Measurements from ENCODE around the gene THOC2. TPM values are rescaled to one million over a fixed set of nuclear protein-coding genes. Genes with fewer than 3 reads are reported as not detected.
"Not testable (repeated sequence)": the region's sequence is repeated elsewhere in the genome, so short reads cannot be mapped to it uniquely, and the experiment has no call there.

Gene THOC2
- total and polyA plus RNA-seq, 2 donors from 2014 or later: 18.8 to 66.6 TPM

DNA sequence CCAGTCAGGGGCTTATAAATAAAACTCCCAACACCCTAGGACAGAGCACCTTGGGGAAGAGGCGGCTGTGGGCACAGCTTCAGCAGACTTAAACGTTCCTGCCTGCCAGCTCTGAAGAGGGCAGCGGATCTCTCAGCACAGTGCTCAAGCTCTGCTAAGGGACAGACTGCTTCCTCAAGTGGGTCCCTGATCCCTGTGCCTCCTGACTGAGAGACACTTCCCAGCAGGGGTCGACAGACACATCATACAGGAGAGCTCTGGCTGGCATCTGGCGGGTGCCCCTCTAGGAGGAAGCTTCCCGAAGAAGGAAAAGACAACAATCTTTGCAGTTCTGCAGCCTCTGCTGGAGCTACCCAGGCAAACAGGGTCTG lies 84.1 kb downstream of the THOC2 start:
- intact Hi-C loops (cut with DNase I); H3K9ac ChIP-seq (ENCODE audit: low read length in 3 of 3); H3K4me3 ChIP-seq (ENCODE audit: low read length in 3 of 3); H3K9me3 ChIP-seq (ENCODE audit: control insufficient read depth in 2 of 3, insufficient read depth in 1 of 3, low read length in 3 of 3); FAIRE-seq; H3K27me3 ChIP-seq (ENCODE audit: control insufficient read depth, insufficient read depth, low read length); H3K36me3 ChIP-seq (ENCODE audit: control insufficient read depth in 2 of 3, insufficient read depth in 3 of 3, low read length in 3 of 3); H3K27ac ChIP-seq (ENCODE audit: low read depth in 2 of 2, low read length in 2 of 2); H3K4me1 ChIP-seq (ENCODE audit: control insufficient read depth in 2 of 3, insufficient read depth in 2 of 3, low read depth in 1 of 3, low read length in 3 of 3): not testable (repeated sequence)
- DNase-seq: peak in 2 of 5 donors; percentile 4 to 39

- intact Hi-C loops (cut with DNase I): no loop called here
- Histone ChIP-seq H3K9ac (ENCODE audit: low read length in 3 of 3) (no peak overlapping the region), H3K9me3 (ENCODE audit: control insufficient read depth in 2 of 3, insufficient read depth in 1 of 3, low read length in 3 of 3) (no peaks in the 10 kb centered on the region), H3K36me3 (ENCODE audit: control insufficient read depth in 2 of 3, insufficient read depth in 3 of 3, low read length in 3 of 3) (no peaks in the 10 kb centered on the region), H3K4me1 (ENCODE audit: control insufficient read depth in 2 of 3, insufficient read depth in 2 of 3, low read depth in 1 of 3, low read length in 3 of 3) (no peaks in the 10 kb centered on the region), H3K27me3 (ENCODE audit: control insufficient read depth, insufficient read depth, low read length) (no peaks in the 10 kb centered on the region), H3K4me3 (ENCODE audit: low read length in 3 of 3) (no peak overlapping the region), H3K27ac (ENCODE audit: low read depth in 2 of 2, low read length in 2 of 2) (no peak overlapping the region)
- TF ChIP-seq, protein P1, sequence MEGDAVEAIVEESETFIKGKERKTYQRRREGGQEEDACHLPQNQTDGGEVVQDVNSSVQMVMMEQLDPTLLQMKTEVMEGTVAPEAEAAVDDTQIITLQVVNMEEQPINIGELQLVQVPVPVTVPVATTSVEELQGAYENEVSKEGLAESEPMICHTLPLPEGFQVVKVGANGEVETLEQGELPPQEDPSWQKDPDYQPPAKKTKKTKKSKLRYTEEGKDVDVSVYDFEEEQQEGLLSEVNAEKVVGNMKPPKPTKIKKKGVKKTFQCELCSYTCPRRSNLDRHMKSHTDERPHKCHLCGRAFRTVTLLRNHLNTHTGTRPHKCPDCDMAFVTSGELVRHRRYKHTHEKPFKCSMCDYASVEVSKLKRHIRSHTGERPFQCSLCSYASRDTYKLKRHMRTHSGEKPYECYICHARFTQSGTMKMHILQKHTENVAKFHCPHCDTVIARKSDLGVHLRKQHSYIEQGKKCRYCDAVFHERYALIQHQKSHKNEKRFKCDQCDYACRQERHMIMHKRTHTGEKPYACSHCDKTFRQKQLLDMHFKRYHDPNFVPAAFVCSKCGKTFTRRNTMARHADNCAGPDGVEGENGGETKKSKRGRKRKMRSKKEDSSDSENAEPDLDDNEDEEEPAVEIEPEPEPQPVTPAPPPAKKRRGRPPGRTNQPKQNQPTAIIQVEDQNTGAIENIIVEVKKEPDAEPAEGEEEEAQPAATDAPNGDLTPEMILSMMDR (IDR thresholded peaks at IDR 0.05; ENCODE audit: borderline replicate concordance, extremely low read depth, insufficient read depth): no peak
- peak; percentile 76 to 90 (median 82) for DNase-seq
- no peak for FAIRE-seq
Observed at GRCh38 chrX:123648028-123648810, 84.6 kb downstream of the THOC2 start.

GRCh38 chrX:123647244-123647643 lies 85.6 kb downstream of the THOC2 start:
- H3K4me3 ChIP-seq (ENCODE audit: low read length in 3 of 3): no peak overlapping the region
- no peak overlapping the region for H3K9ac ChIP-seq (ENCODE audit: low read length in 3 of 3)
- FAIRE-seq (no peak), DNase-seq (no peak)
- intact Hi-C loops (cut with DNase I): no loop called here
- no peaks in the 10 kb centered on the region for H3K27me3 ChIP-seq (ENCODE audit: control insufficient read depth, insufficient read depth, low read length)
- H3K27ac ChIP-seq (ENCODE audit: low read depth in 2 of 2, low read length in 2 of 2): no peak overlapping the region
- H3K9me3 ChIP-seq (ENCODE audit: control insufficient read depth in 2 of 3, insufficient read depth in 1 of 3, low read length in 3 of 3): no peaks in the 10 kb centered on the region
- no peaks in the 10 kb centered on the region for H3K4me1 ChIP-seq (ENCODE audit: control insufficient read depth in 2 of 3, insufficient read depth in 2 of 3, low read depth in 1 of 3, low read length in 3 of 3)
- no peaks in the 10 kb centered on the region for H3K36me3 ChIP-seq (ENCODE audit: control insufficient read depth in 2 of 3, insufficient read depth in 3 of 3, low read length in 3 of 3)
- TF ChIP-seq, protein P1 (IDR thresholded peaks at IDR 0.05; ENCODE audit: borderline replicate concordance, extremely low read depth, insufficient read depth): no peak

- TF ChIP-seq, protein P1 (IDR thresholded peaks at IDR 0.05; ENCODE audit: borderline replicate concordance, extremely low read depth, insufficient read depth): no peak
- Histone ChIP-seq H3K36me3 (ENCODE audit: control insufficient read depth in 2 of 3, insufficient read depth in 3 of 3, low read length in 3 of 3) (peaks cover 0 to 22% (median 2%) of the 10 kb centered on the region in 3 donors), H3K27me3 (ENCODE audit: control insufficient read depth, insufficient read depth, low read length) (no peaks in the 10 kb centered on the region), H3K4me1 (ENCODE audit: control insufficient read depth in 2 of 3, insufficient read depth in 2 of 3, low read depth in 1 of 3, low read length in 3 of 3) (no peaks in the 10 kb centered on the region), H3K9me3 (ENCODE audit: control insufficient read depth in 2 of 3, insufficient read depth in 1 of 3, low read length in 3 of 3) (no peaks in the 10 kb centered on the region), H3K4me3 (ENCODE audit: low read length in 3 of 3) (no peak overlapping the region), H3K27ac (ENCODE audit: low read depth in 2 of 2, low read length in 2 of 2) (no peak overlapping the region), H3K9ac (ENCODE audit: low read length in 3 of 3) (no peak overlapping the region)
- DNase-seq: no peak
- no peak for FAIRE-seq
- intact Hi-C loops (cut with DNase I): no loop called here
Observed at GRCh38 chrX:123629502-123629901, 103.3 kb downstream of the THOC2 start.
